HG02571 (cell line): ENCODE results near the gene WNT5B.

ENCODE experiments used
- ATAC-seq: cut with Tn5 transposase; IDR thresholded peaks from one replicate; pipeline ENCODE4 v1.9.1; 2021; ENCODE audit warnings: mild to moderate bottlenecking, moderate library complexity; ENCODE audit not compliant: unreplicated experiment

The WNT5B gene

GRCh38 chr12:1629338-1630132, 504 bp downstream of the WNT5B start:
- no peak for ATAC-seq

GRCh38 chr12:1630133-1630826, 1.2 kb downstream of the WNT5B start:
- ATAC-seq = no peak

- ATAC-seq = no peak
Measured at GRCh38 chr12:1630827-1631591, 2.0 kb downstream of the WNT5B start.

- no peak for ATAC-seq
Measured at GRCh38 chr12:1632702-1633101, 3.7 kb downstream of the WNT5B start.

GRCh38 chr12:1633459-1633858, 4.4 kb downstream of the WNT5B start:
- no peak for ATAC-seq

GRCh38 chr12:1634149-1634548, 5.1 kb downstream of the WNT5B start:
- ATAC-seq = no peak

- no peak for ATAC-seq
Measured at GRCh38 chr12:1634590-1635191, 5.7 kb downstream of the WNT5B start.

- no peak for ATAC-seq
Measured at GRCh38 chr12:1635301-1636095, 6.5 kb downstream of the WNT5B start.

- ATAC-seq = no peak
Measured at GRCh38 chr12:1638203-1638602, 9.2 kb downstream of the WNT5B start.

- ATAC-seq = no peak
Measured at GRCh38 chr12:1639538-1639937, 10.5 kb downstream of the WNT5B start.

- ATAC-seq = no peak
Measured at GRCh38 chr12:1640328-1641234, 11.6 kb downstream of the WNT5B start.

GRCh38 chr12:1642513-1642912, 13.5 kb downstream of the WNT5B start:
- no peak for ATAC-seq

GRCh38 chr12:1643043-1643442, 14.0 kb downstream of the WNT5B start:
- ATAC-seq = no peak

- no peak for ATAC-seq
Measured at GRCh38 chr12:1643905-1644533, 15.0 kb downstream of the WNT5B start.

GRCh38 chr12:1644534-1645438, 15.8 kb downstream of the WNT5B start:
- ATAC-seq = no peak

- no peak for ATAC-seq
Measured at GRCh38 chr12:1645819-1646218, 16.8 kb downstream of the WNT5B start.

GRCh38 chr12:1646569-1647284, 17.7 kb downstream of the WNT5B start:
- ATAC-seq = no peak
